ENCODE data around the gene SETBP1. TPM values are rescaled to one million over a fixed set of nuclear protein-coding genes. Genes with fewer than 3 reads are reported as not detected.
A peak's percentile ranks its signal among the peaks of the same experiment; 100 is the strongest.

Gene SETBP1
- total RNA-seq, result 10 to 100 TPM; 14.5 to 34.2 (median 19.3) TPM

- no peak for DNase-seq (ENCODE audit: low spot score)
- ATAC-seq (ENCODE audit: low FRiP score), result peak; percentile 37
- TF ChIP-seq CTCF (IDR thresholded peaks at IDR 0.05), result no peak
Observed at GRCh38 chr18:44680273-44681075, at the start of gene SETBP1. TSS of gene SETBP1 (plus strand) at chr18:44680888. CDS start at chr18:44701347, 20,459 bp downstream.

GRCh38 chr18:44632469-44633145 is 48.1 kb upstream of the SETBP1 start:
- no peak for TF ChIP-seq CTCF (IDR thresholded peaks at IDR 0.05)
- no peak for ATAC-seq (ENCODE audit: low FRiP score)
- DNase-seq (ENCODE audit: low spot score), result no peak

DNA sequence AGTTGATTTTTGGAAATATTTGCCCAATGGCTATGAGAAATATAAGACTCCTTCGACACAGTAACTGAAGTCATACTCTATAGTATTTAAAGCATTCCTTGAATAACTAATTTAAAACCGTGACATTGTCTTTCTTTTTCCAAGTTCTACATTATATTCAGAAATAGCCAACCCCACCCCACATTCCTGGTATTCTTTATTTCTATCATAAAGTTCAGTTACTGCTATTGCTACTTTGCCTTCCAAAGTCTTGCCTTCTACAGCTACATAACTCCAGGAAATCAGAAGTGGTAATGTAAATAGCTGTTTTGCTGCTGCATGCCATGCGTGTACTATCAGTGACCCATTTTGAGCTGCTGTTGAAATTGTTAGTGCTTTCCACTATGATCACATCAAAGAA is 45.1 kb upstream of the SETBP1 start:
- no peak for TF ChIP-seq CTCF (IDR thresholded peaks at IDR 0.05)
- ATAC-seq (ENCODE audit: low FRiP score) (no peak), DNase-seq (ENCODE audit: low spot score) (no peak)

- no peak for TF ChIP-seq CTCF (IDR thresholded peaks at IDR 0.05)
- ATAC-seq (ENCODE audit: low FRiP score), result no peak
- DNase-seq (ENCODE audit: low spot score), result no peak
Observed at GRCh38 chr18:44636241-44636640, 44.4 kb upstream of the SETBP1 start.

DNA sequence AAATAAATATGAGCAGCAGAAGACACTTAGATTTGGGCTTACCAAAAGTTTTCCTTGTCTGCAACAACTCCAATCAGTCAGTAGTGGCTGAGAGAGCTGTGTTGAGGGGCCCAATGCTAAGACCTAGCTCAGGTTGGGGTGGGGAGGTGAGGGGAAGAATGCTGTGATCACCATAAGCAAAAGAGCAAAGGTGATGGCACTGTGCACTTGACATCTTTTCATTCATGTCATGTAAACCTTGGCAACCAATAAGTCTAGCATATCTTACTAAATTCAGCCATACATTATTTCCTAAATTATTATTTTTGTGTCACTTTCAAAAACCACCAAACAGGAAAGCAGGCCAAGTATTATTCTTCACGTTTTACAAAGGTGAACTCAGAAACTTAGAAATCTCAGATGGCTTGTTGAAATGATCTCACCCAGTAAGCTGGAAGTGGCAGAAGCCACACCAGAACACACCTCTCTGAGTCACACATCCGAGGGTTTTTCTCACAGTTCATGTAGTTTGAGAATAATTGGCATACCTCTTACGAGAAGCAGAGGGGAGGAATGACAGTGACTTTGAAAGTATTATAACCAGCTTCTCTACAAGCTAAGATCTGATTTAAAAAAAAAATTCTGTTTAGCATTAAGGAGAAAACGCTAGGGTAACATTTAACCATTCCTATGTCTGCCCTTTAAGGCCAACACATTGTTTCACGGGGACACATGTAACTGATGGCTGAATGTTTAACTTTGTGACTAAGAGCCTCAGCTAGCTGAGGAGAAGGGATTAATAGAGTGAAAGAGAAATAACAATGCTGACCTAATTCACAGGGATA is 43.3 kb upstream of the SETBP1 start:
- no peak for TF ChIP-seq CTCF (IDR thresholded peaks at IDR 0.05)
- no peak for DNase-seq (ENCODE audit: low spot score)
- no peak for ATAC-seq (ENCODE audit: low FRiP score)

DNA sequence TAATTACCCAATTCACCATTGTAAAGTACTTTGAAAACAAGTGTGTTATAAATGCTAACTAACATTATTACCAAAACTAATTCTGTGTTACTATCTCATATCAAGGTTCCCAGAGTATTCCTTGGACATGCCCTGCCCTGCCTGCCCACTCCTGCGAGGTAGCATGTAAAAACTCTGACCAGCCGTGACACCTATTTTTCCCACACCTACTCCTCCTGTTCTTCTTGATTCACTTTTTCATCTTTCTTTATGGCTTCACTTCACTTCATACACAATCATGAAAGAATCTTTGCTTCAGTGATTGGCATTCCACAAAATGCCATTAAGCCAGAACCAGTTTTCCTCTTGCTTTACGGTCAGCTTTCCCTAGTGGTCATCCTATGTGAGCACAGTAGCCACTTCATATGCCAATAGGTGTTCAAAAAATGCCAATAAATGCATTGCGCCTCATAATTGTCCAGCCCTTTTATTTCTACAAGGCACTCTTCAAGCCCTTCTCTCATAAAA is 42.6 kb upstream of the SETBP1 start:
- no peak for TF ChIP-seq CTCF (IDR thresholded peaks at IDR 0.05)
- no peak for DNase-seq (ENCODE audit: low spot score)
- ATAC-seq (ENCODE audit: low FRiP score), result no peak

All from omental fat pad (tissue), 4 donors.